DOHH2 (cell line): ENCODE measurements around the gene TNFRSF4.

Experiments used
- CTCF ChIP-seq: fragments of 200-600 bp; sonication (generic); IDR thresholded peaks from one replicate; pipeline ENCODE4 v1.5.1; 2014; ENCODE audit warnings: antibody characterized with exemption, mild to moderate bottlenecking, low read depth, low read length; ENCODE audit not compliant: poor library complexity, severe bottlenecking
- EZH2phosphoT487 ChIP-seq: fragments of 200-600 bp; sonication (generic); IDR thresholded peaks from 2 replicates; pipeline ENCODE4 v1.6.1; 2017; ENCODE audit warnings: borderline replicate concordance, mild to moderate bottlenecking, antibody characterized with exemption, low read length, moderate library complexity, mixed read lengths

- TF ChIP-seq CTCF (no peak), EZH2phosphoT487 (no peak)
These were observed 16.8 kb downstream of the TNFRSF4 start for GRCh38 chr1:1197188-1197500.
